Measurements from ENCODE around the gene ID1.

GRCh38 chr20:31565699-31566318 is 39.3 kb upstream of the ID1 start:
- TF ChIP-seq CTCF (IDR thresholded peaks at IDR 0.05 in 8 of 11, conservative IDR thresholded peaks at IDR 0.05 in 3 of 11) = no peak
- TF ChIP-seq POLR2A (IDR thresholded peaks at IDR 0.05) = no peak
- TF ChIP-seq POLR2AphosphoS5 (IDR thresholded peaks at IDR 0.05) = peak in 1 of 3 donors; percentile 18
